Measurements from ENCODE around the gene SLC12A7. TPM values are rescaled to one million over a fixed set of nuclear protein-coding genes. Genes with fewer than 3 reads are reported as not detected.

Gene SLC12A7
- polyA plus RNA-seq, 1 donor (not counting 4 experiments of a cell fraction or from before 2014, with no cell fraction given), result 1.5 TPM

GRCh38 chr5:1130218-1130946 lies 18.5 kb upstream of the SLC12A7 start:
- no peaks in the 10 kb centered on the region for H3K9me1 ChIP-seq (ENCODE audit: control insufficient read depth, extremely low read depth, insufficient read depth, low read length)
- no peak overlapping the region for H3K4me3 ChIP-seq (ENCODE audit: control insufficient read depth in 2 of 3, extremely low read depth in 1 of 3, insufficient read depth in 2 of 3, low read depth in 1 of 3, low read length in 3 of 3)
- no peak overlapping the region for H3K27ac ChIP-seq (ENCODE audit: control insufficient read depth, insufficient read depth, low read length)
- no peaks in the 10 kb centered on the region for H3K36me3 ChIP-seq (ENCODE audit: control insufficient read depth in 2 of 2, extremely low read depth in 1 of 2, insufficient read depth in 2 of 2, low read length in 2 of 2)
- DNase-seq (ENCODE audit: low read depth, low spot score), result no peak
- H3K27me3 ChIP-seq (ENCODE audit: control insufficient read depth, extremely low read depth, insufficient read depth, low read length), result peaks cover 55% of the 10 kb centered on the region
- peaks cover 2% of the 10 kb centered on the region for H3K4me1 ChIP-seq (ENCODE audit: control insufficient read depth, extremely low read depth, insufficient read depth, low read length)
- H3K9me3 ChIP-seq (ENCODE audit: control insufficient read depth, low read depth, low read length), result no peaks in the 10 kb centered on the region
- H4K20me1 ChIP-seq (ENCODE audit: control insufficient read depth, extremely low read depth, insufficient read depth, low read length), result no peaks in the 10 kb centered on the region
- H3K9ac ChIP-seq (ENCODE audit: control insufficient read depth, extremely low read depth, insufficient read depth, low read length), result no peak overlapping the region
- H2AFZ ChIP-seq (ENCODE audit: control insufficient read depth, low read length), result no peak overlapping the region
- H3K79me2 ChIP-seq (ENCODE audit: control insufficient read depth, insufficient read depth, low read length), result no peaks in the 10 kb centered on the region
- no peak for TF ChIP-seq EZH2 (IDR thresholded peaks at IDR 0.05; ENCODE audit: low read length)
- no peak for TF ChIP-seq CTCF (optimal IDR thresholded peaks at IDR 0.05 in 1 of 3, IDR thresholded peaks at IDR 0.05 in 1 of 3, conservative IDR thresholded peaks at IDR 0.05 in 1 of 3; ENCODE audit: extremely low read depth in 1 of 3, insufficient read depth in 2 of 3, low read length in 3 of 3)
- no peak for FAIRE-seq
- H3K4me2 ChIP-seq (ENCODE audit: control insufficient read depth, extremely low read depth, insufficient read depth, low read depth, low read length), result no peak overlapping the region
- dilution Hi-C loops (cut with MboI; ENCODE audit: extremely low pct_ligation_motif_present, low sequenced_read_pairs), result no loop called here

GRCh38 chr5:1129711-1130055 lies 17.8 kb upstream of the SLC12A7 start:
- FAIRE-seq, result no peak
- no peaks in the 10 kb centered on the region for H3K9me1 ChIP-seq (ENCODE audit: control insufficient read depth, extremely low read depth, insufficient read depth, low read length)
- TF ChIP-seq EZH2 (IDR thresholded peaks at IDR 0.05; ENCODE audit: low read length) (no peak), CTCF (optimal IDR thresholded peaks at IDR 0.05 in 1 of 3, IDR thresholded peaks at IDR 0.05 in 1 of 3, conservative IDR thresholded peaks at IDR 0.05 in 1 of 3; ENCODE audit: extremely low read depth in 1 of 3, insufficient read depth in 2 of 3, low read length in 3 of 3) (no peak)
- DNase-seq (ENCODE audit: low read depth, low spot score), result no peak
- H2AFZ ChIP-seq (ENCODE audit: control insufficient read depth, low read length), result no peak overlapping the region
- no peaks in the 10 kb centered on the region for H4K20me1 ChIP-seq (ENCODE audit: control insufficient read depth, extremely low read depth, insufficient read depth, low read length)
- peaks cover 59% of the 10 kb centered on the region for H3K27me3 ChIP-seq (ENCODE audit: control insufficient read depth, extremely low read depth, insufficient read depth, low read length)
- H3K27ac ChIP-seq (ENCODE audit: control insufficient read depth, insufficient read depth, low read length), result no peak overlapping the region
- dilution Hi-C loops (cut with MboI; ENCODE audit: extremely low pct_ligation_motif_present, low sequenced_read_pairs), result no loop called here
- H3K4me3 ChIP-seq (ENCODE audit: control insufficient read depth in 2 of 3, extremely low read depth in 1 of 3, insufficient read depth in 2 of 3, low read depth in 1 of 3, low read length in 3 of 3), result no peak overlapping the region
- no peak overlapping the region for H3K4me2 ChIP-seq (ENCODE audit: control insufficient read depth, extremely low read depth, insufficient read depth, low read depth, low read length)
- no peak overlapping the region for H3K9ac ChIP-seq (ENCODE audit: control insufficient read depth, extremely low read depth, insufficient read depth, low read length)
- H3K36me3 ChIP-seq (ENCODE audit: control insufficient read depth in 2 of 2, extremely low read depth in 1 of 2, insufficient read depth in 2 of 2, low read length in 2 of 2), result no peaks in the 10 kb centered on the region
- peaks cover 2% of the 10 kb centered on the region for H3K4me1 ChIP-seq (ENCODE audit: control insufficient read depth, extremely low read depth, insufficient read depth, low read length)
- H3K79me2 ChIP-seq (ENCODE audit: control insufficient read depth, insufficient read depth, low read length), result no peaks in the 10 kb centered on the region
- no peaks in the 10 kb centered on the region for H3K9me3 ChIP-seq (ENCODE audit: control insufficient read depth, low read depth, low read length)

Measured in keratinocyte (primary cell).